SK-N-SH (cell line): Measurements from ENCODE around the gene RCAN3. TPM values are rescaled to one million over a fixed set of nuclear protein-coding genes. Genes with fewer than 3 reads are reported as not detected.

Source experiments
- CTCF ChIA-PET: fragments of 300-600, 350-600 bp; formaldehyde crosslinking; extraction: SDS; loops from one replicate; lab custom pipeline; 2021; lab: Yijun Ruan, JAX
- POLR2A ChIA-PET: fragments of 350-600 bp; sonication (Branson Sonifier 250); formaldehyde crosslinking; extraction: SDS; loops from one replicate; lab custom pipeline; 2020; ENCODE audit warnings: antibody characterized with exemption, inconsistent platforms; lab: Yijun Ruan, JAX
- DNase-seq: peaks from one replicate; pipeline ENCODE4 v3.0.0; 2012
- H2AFZ ChIP-seq: fragments of 200-600 bp; sonication (generic); 2 replicates; pipeline ENCODE4 v1.8.1; 2016; ENCODE audit warnings: antibody characterized with exemption, mild to moderate bottlenecking, low read depth
- H3F3A ChIP-seq: fragments of 200-600 bp; sonication (generic); replicated peaks from 2 replicates; pipeline ENCODE3; 2016; ENCODE audit warnings: antibody characterized with exemption, mild to moderate bottlenecking; ENCODE audit not compliant: insufficient read depth
- H3K27ac ChIP-seq, 2 experiments: fragments of 200-500 bp in 1 of 2; fragments of 200-600 bp in 1 of 2; sonication (Bioruptor generic) in 1 of 2; sonication (generic), shearing (Covaris generic) in 1 of 2; 2 replicates each; pipeline versions ENCODE4 v1.5.1 to v1.6.1; 2014 to 2016; ENCODE audit warnings: low read depth in 2 of 2, inconsistent platforms in 1 of 2, low read length in 1 of 2, mild to moderate bottlenecking in 1 of 2, mixed read lengths in 1 of 2
- H3K27me3 ChIP-seq: fragments of 200-600 bp; sonication (generic), shearing (Covaris generic); 2 replicates; pipeline ENCODE4 v1.6.1; 2016; ENCODE audit warnings: mixed run types; ENCODE audit not compliant: insufficient read depth
- H3K36me3 ChIP-seq, 2 experiments: fragments of 200-500 bp in 1 of 2; fragments of 200-600 bp in 1 of 2; sonication (Bioruptor generic) in 1 of 2; sonication (generic) in 1 of 2; replicated peaks in 1 of 2; 2 replicates each; pipeline versions ENCODE3 to v1.5.1; 2014 to 2016; ENCODE audit warnings: low read length in 1 of 2, mild to moderate bottlenecking in 1 of 2; ENCODE audit not compliant: insufficient read depth in 2 of 2, control insufficient read depth in 1 of 2
- H3K4me1 ChIP-seq, 2 experiments: fragments of 200-500 bp in 1 of 2; fragments of 200-600 bp in 1 of 2; sonication (Bioruptor generic) in 1 of 2; sonication (generic), shearing (Covaris generic) in 1 of 2; 2 replicates each; pipeline versions ENCODE4 v1.5.1 to v1.6.1; 2014 to 2016; ENCODE audit warnings: low read depth in 1 of 2, low read length in 1 of 2, mixed run types in 1 of 2; ENCODE audit not compliant: insufficient read depth in 2 of 2, control insufficient read depth in 1 of 2
- H3K4me2 ChIP-seq: fragments of 200-600 bp; sonication (generic), shearing (Covaris generic); 2 replicates; pipeline ENCODE4 v1.6.1; 2017; ENCODE audit warnings: mixed run types
- H3K4me3 ChIP-seq, 2 experiments: fragments of 200-500 bp in 1 of 2; fragments of 200-600 bp in 1 of 2; sonication (Bioruptor generic) in 1 of 2; sonication (generic), shearing (Covaris generic) in 1 of 2; 2 replicates each; pipeline versions ENCODE4 v1.5.1 to v1.8.1; 2014 to 2016; ENCODE audit warnings: low read depth in 2 of 2, inconsistent platforms in 1 of 2, low read length in 1 of 2, mild to moderate bottlenecking in 1 of 2, mixed read lengths in 1 of 2, moderate library complexity in 1 of 2
- H3K79me2 ChIP-seq: fragments of 200-600 bp; sonication (generic); 2 replicates; pipeline ENCODE4 v1.8.1; 2017; ENCODE audit warnings: mild to moderate bottlenecking; ENCODE audit not compliant: insufficient read depth
- H3K9ac ChIP-seq: fragments of 200-600 bp; sonication (generic); 2 replicates; pipeline ENCODE4 v1.6.1; 2017; ENCODE audit warnings: mixed run types
- H3K9me2 ChIP-seq: fragments of 200-600 bp; sonication (generic); 2 replicates; pipeline ENCODE4 v1.6.1; 2017; ENCODE audit warnings: mixed run types
- H3K9me3 ChIP-seq: fragments of 200-600 bp; sonication (generic); 2 replicates; pipeline ENCODE4 v1.6.1; 2017; ENCODE audit warnings: mixed run types, mild to moderate bottlenecking, moderate library complexity
- H4K20me1 ChIP-seq: fragments of 200-600 bp; sonication (generic); 2 replicates; pipeline ENCODE4 v1.6.1; 2017; ENCODE audit warnings: mild to moderate bottlenecking, mixed run types; ENCODE audit not compliant: insufficient read depth
- EZH2phosphoT487 ChIP-seq: fragments of 200-600 bp; sonication (generic); IDR thresholded peaks from 2 replicates; pipeline ENCODE4 v1.6.1; 2017; ENCODE audit warnings: low read depth, mixed run types, mild to moderate bottlenecking, antibody characterized with exemption, moderate library complexity, borderline replicate concordance
- FOXM1 ChIP-seq: IDR thresholded peaks from 2 replicates; pipeline ENCODE4 v1.4.0; 2012; ENCODE audit warnings: low read depth, mild to moderate bottlenecking
- GABPA ChIP-seq: IDR thresholded peaks from 2 replicates; pipeline ENCODE4 v1.4.0; 2012; ENCODE audit warnings: low read depth, mild to moderate bottlenecking
- MXI1 ChIP-seq: IDR thresholded peaks from 2 replicates; pipeline ENCODE4 v1.6.1; 2012; ENCODE audit warnings: mild to moderate bottlenecking, low read depth, low read length, improper control_type of control experiment
- NFIC ChIP-seq: IDR thresholded peaks from 2 replicates; pipeline ENCODE4 v1.4.0; 2012; ENCODE audit warnings: borderline replicate concordance
- RAD21 ChIP-seq: IDR thresholded peaks from 2 replicates; pipeline ENCODE4 v1.6.1; 2012; ENCODE audit warnings: mild to moderate bottlenecking, low read length
- REST ChIP-seq: IDR thresholded peaks from 2 replicates; pipeline ENCODE4 v1.6.1; 2012; ENCODE audit warnings: mild to moderate bottlenecking, low read depth, low read length, moderate library complexity
- RFX5 ChIP-seq: IDR thresholded peaks from 2 replicates; pipeline ENCODE4 v1.6.1; 2012; ENCODE audit warnings: mild to moderate bottlenecking, improper control_type of control experiment, low read length
- RXRA ChIP-seq: IDR thresholded peaks from 2 replicates; pipeline ENCODE4 v1.4.0; 2012; ENCODE audit warnings: low read depth, mild to moderate bottlenecking, borderline replicate concordance
- SIN3A ChIP-seq: IDR thresholded peaks from 2 replicates; pipeline ENCODE4 v1.6.1; 2012; ENCODE audit warnings: low read depth, mild to moderate bottlenecking, low read length, moderate library complexity, borderline replicate concordance
- TCF12 ChIP-seq: IDR thresholded peaks from 2 replicates; pipeline ENCODE4 v1.4.0; 2012
- USF2 ChIP-seq: fragments of 150-350 bp; IDR thresholded peaks from 2 replicates; pipeline ENCODE4 v1.6.1; 2017; ENCODE audit warnings: antibody characterized with exemption, low read length, low read depth, borderline replicate concordance
- YY1 ChIP-seq: IDR thresholded peaks from 2 replicates; pipeline ENCODE4 v1.4.0; 2012; ENCODE audit warnings: low read depth, mild to moderate bottlenecking
- ZBTB33 ChIP-seq: IDR thresholded peaks from 2 replicates; pipeline ENCODE4 v1.4.0; 2012; ENCODE audit warnings: low read depth, borderline replicate concordance
- WGBS: methylation state at CpG from one replicate; pipeline ENCODE4 v1.1.6; 2017; ENCODE audit warnings: low lambda C conversion rate; 5-methylcytosine and 5-hydroxymethylcytosine counted together
- polyA plus RNA-seq, 3 experiments: library from polyadenylated mRNA; depleted of rRNA; stranded (reverse); fragments of >200 nt; gene quantifications; 2 replicates each; pipeline ENCODE4 v1.2.3, GENCODE V29; 2012
- TF ChIP-seq, protein P1 (sequence below): IDR thresholded peaks from 2 replicates; pipeline ENCODE4; 2012

RCAN3 gene
- polyA plus RNA-seq, 1 of the 3 experiments (the other 2 are of a cell fraction): 4.8 TPM

- CTCF ChIA-PET: interaction anchor here (1.2 to 1.9 kb wide), 2 partner anchors 17 to 285 kb away, joined by 3 to 5 read pairs; no protein-coding TSS in a partner anchor
Observed at GRCh38 chr1:24474193-24474592, 28.4 kb upstream of the RCAN3 start.

GRCh38 chr1:24475700-24476099, 26.9 kb upstream of the RCAN3 start:
- Histone ChIP-seq H4K20me1 (no peaks in the 10 kb centered on the region), H3K36me3 (no peaks in the 10 kb centered on the region), H3K4me2 (no peak overlapping the region), H3K4me3 (no peak overlapping the region), H2AFZ (no peak overlapping the region), H3K27ac (no peak overlapping the region), H3F3A (no peaks in the 10 kb centered on the region), H3K9me2 (no peaks in the 10 kb centered on the region), H3K4me1 (no peaks in the 10 kb centered on the region), H3K27me3 (no peaks in the 10 kb centered on the region), H3K9me3 (no peaks in the 10 kb centered on the region), H3K79me2 (no peaks in the 10 kb centered on the region), H3K9ac (no peak overlapping the region)
- ChIA-PET CTCF (interaction anchor here (0.7 to 1.3 kb wide), 2 partner anchors 9 to 60 kb away, joined by 3 read pairs; partner anchors contain the start of gene NIPAL3), POLR2A (no interaction called here)
- DNase-seq: no peak
- WGBS: 89% methylated on average over 4 of the region's 4 CpGs
- TF ChIP-seq TCF12 (no peak), RAD21 (no peak), EZH2phosphoT487 (no peak), GABPA (no peak), REST (no peak), FOXM1 (no peak)
- TF ChIP-seq, protein P1, sequence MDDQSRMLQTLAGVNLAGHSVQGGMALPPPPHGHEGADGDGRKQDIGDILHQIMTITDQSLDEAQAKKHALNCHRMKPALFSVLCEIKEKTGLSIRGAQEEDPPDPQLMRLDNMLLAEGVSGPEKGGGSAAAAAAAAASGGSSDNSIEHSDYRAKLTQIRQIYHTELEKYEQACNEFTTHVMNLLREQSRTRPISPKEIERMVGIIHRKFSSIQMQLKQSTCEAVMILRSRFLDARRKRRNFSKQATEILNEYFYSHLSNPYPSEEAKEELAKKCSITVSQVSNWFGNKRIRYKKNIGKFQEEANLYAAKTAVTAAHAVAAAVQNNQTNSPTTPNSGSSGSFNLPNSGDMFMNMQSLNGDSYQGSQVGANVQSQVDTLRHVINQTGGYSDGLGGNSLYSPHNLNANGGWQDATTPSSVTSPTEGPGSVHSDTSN: no peak

More at GRCh38 chr1:24474193-24474592, 28.4 kb upstream of the RCAN3 start:
- no peak overlapping the region for H3K9ac ChIP-seq
- no peaks in the 10 kb centered on the region for H3K4me1 ChIP-seq
- no peaks in the 10 kb centered on the region for H3K79me2 ChIP-seq
- no peaks in the 10 kb centered on the region for H3K36me3 ChIP-seq
- H3K4me3 ChIP-seq: no peak overlapping the region
- no peaks in the 10 kb centered on the region for H4K20me1 ChIP-seq
- DNase-seq: no peak
- H3K27me3 ChIP-seq: no peaks in the 10 kb centered on the region
- H2AFZ ChIP-seq: no peak overlapping the region
- POLR2A ChIA-PET: no interaction called here
- no peaks in the 10 kb centered on the region for H3K9me2 ChIP-seq
- no peaks in the 10 kb centered on the region for H3F3A ChIP-seq
- no peaks in the 10 kb centered on the region for H3K9me3 ChIP-seq
- no peak overlapping the region for H3K4me2 ChIP-seq
- H3K27ac ChIP-seq: no peak overlapping the region
- no peak for TF ChIP-seq RXRA
- TF ChIP-seq GABPA: no peak
- TF ChIP-seq MXI1: no peak
- TF ChIP-seq USF2: no peak
- TF ChIP-seq EZH2phosphoT487: no peak
- no peak for TF ChIP-seq YY1
- TF ChIP-seq NFIC: no peak
- no peak for TF ChIP-seq ZBTB33
- TF ChIP-seq, protein P1: no peak
- TF ChIP-seq FOXM1: no peak
- TF ChIP-seq SIN3A: no peak
- no peak for TF ChIP-seq RFX5
- TF ChIP-seq, all 33 proteins: peak for 0
